ENCODE measurements around the gene RET. TPM values are rescaled to one million over a fixed set of nuclear protein-coding genes. Genes with fewer than 3 reads are reported as not detected.

Gene RET
- total RNA-seq, 1 experiment from 2014 or later, result not detected

- H3K36me3 ChIP-seq, result no peaks in the 10 kb centered on the region
- no peak overlapping the region for H3K4me3 ChIP-seq
- DNase-seq, result no peak
These were observed 50.6 kb downstream of the RET start for GRCh38 chr10:43127442-43127841.

GRCh38 chr10:43128331-43128730 is 51.5 kb downstream of the RET start:
- DNase-seq, result no peak
- no peaks in the 10 kb centered on the region for H3K27me3 ChIP-seq

More at GRCh38 chr10:43127442-43127841, 50.6 kb downstream of the RET start:
- H3K9me3 ChIP-seq, result no peaks in the 10 kb centered on the region
- no peaks in the 10 kb centered on the region for H3K27me3 ChIP-seq

GRCh38 chr10:43128958-43129706 is 52.3 kb downstream of the RET start:
- H3K36me3 ChIP-seq, result no peaks in the 10 kb centered on the region
- peak; percentile 68 for DNase-seq
- no peaks in the 10 kb centered on the region for H3K9me3 ChIP-seq
- no peaks in the 10 kb centered on the region for H3K27me3 ChIP-seq
- no peak overlapping the region for H3K4me3 ChIP-seq

More at GRCh38 chr10:43128331-43128730, 51.5 kb downstream of the RET start:
- no peaks in the 10 kb centered on the region for H3K9me3 ChIP-seq
- no peak overlapping the region for H3K4me3 ChIP-seq
- no peaks in the 10 kb centered on the region for H3K36me3 ChIP-seq

- H3K4me3 ChIP-seq, result no peak overlapping the region
- H3K36me3 ChIP-seq, result no peaks in the 10 kb centered on the region
- H3K9me3 ChIP-seq, result no peaks in the 10 kb centered on the region
- no peak for DNase-seq
- H3K27me3 ChIP-seq, result no peaks in the 10 kb centered on the region
These were observed 53.9 kb downstream of the RET start for GRCh38 chr10:43130770-43131171.

- Histone ChIP-seq H3K27me3 (no peaks in the 10 kb centered on the region), H3K36me3 (no peaks in the 10 kb centered on the region), H3K4me3 (no peak overlapping the region), H3K9me3 (no peaks in the 10 kb centered on the region)
- DNase-seq, result no peak
These were observed 54.4 kb downstream of the RET start for GRCh38 chr10:43131256-43131655.

- DNase-seq, result no peak
- Histone ChIP-seq H3K36me3 (no peaks in the 10 kb centered on the region), H3K4me3 (no peak overlapping the region), H3K27me3 (no peaks in the 10 kb centered on the region), H3K9me3 (no peaks in the 10 kb centered on the region)
These were observed 55.0 kb downstream of the RET start for GRCh38 chr10:43131906-43132305.

- no peak overlapping the region for H3K4me3 ChIP-seq
- no peaks in the 10 kb centered on the region for H3K27me3 ChIP-seq
- no peak for DNase-seq
- no peaks in the 10 kb centered on the region for H3K36me3 ChIP-seq
- no peaks in the 10 kb centered on the region for H3K9me3 ChIP-seq
These were observed 56.3 kb downstream of the RET start for GRCh38 chr10:43132867-43133787.

- no peak overlapping the region for H3K4me3 ChIP-seq
- DNase-seq, result no peak
- H3K27me3 ChIP-seq, result no peaks in the 10 kb centered on the region
These were observed 57.4 kb downstream of the RET start for GRCh38 chr10:43134126-43134905.

GRCh38 chr10:43135064-43135463 is 58.2 kb downstream of the RET start:
- no peak overlapping the region for H3K4me3 ChIP-seq
- no peaks in the 10 kb centered on the region for H3K36me3 ChIP-seq
- no peak for DNase-seq
- no peaks in the 10 kb centered on the region for H3K27me3 ChIP-seq
- no peaks in the 10 kb centered on the region for H3K9me3 ChIP-seq

More at GRCh38 chr10:43134126-43134905, 57.4 kb downstream of the RET start:
- H3K36me3 ChIP-seq, result no peaks in the 10 kb centered on the region
- no peaks in the 10 kb centered on the region for H3K9me3 ChIP-seq

- H3K4me3 ChIP-seq, result no peak overlapping the region
- no peaks in the 10 kb centered on the region for H3K9me3 ChIP-seq
- no peak for DNase-seq
- no peaks in the 10 kb centered on the region for H3K36me3 ChIP-seq
- no peaks in the 10 kb centered on the region for H3K27me3 ChIP-seq
These were observed 58.8 kb downstream of the RET start for GRCh38 chr10:43135656-43136055.

GRCh38 chr10:43136432-43136831 is 59.6 kb downstream of the RET start:
- H3K9me3 ChIP-seq, result no peaks in the 10 kb centered on the region
- DNase-seq, result no peak
- no peak overlapping the region for H3K4me3 ChIP-seq
- no peaks in the 10 kb centered on the region for H3K27me3 ChIP-seq
- no peaks in the 10 kb centered on the region for H3K36me3 ChIP-seq

- Histone ChIP-seq H3K4me3 (peak overlapping the region; percentile 94), H3K9me3 (no peaks in the 10 kb centered on the region), H3K36me3 (no peaks in the 10 kb centered on the region), H3K27me3 (no peaks in the 10 kb centered on the region)
- DNase-seq, result peak; percentile 77
These were observed 60.3 kb downstream of the RET start for GRCh38 chr10:43136995-43137716.

GRCh38 chr10:43137717-43138020 is 60.8 kb downstream of the RET start:
- H3K27me3 ChIP-seq, result no peaks in the 10 kb centered on the region
- DNase-seq, result peak; percentile 65
- H3K4me3 ChIP-seq, result peak overlapping the region; percentile 94
- no peaks in the 10 kb centered on the region for H3K9me3 ChIP-seq
- no peaks in the 10 kb centered on the region for H3K36me3 ChIP-seq

GRCh38 chr10:43138021-43138756 is 61.3 kb downstream of the RET start, which contains the start of gene CSGALNACT2:
Gene CSGALNACT2, plus strand, starts transcription at chr10:43138445. Its CDS starts 16,705 bp downstream, at chr10:43155150.
- Histone ChIP-seq H3K36me3 (no peaks in the 10 kb centered on the region), H3K4me3 (peak within 1 kb of the TSS; percentile 94), H3K9me3 (no peaks in the 10 kb centered on the region), H3K27me3 (no peaks in the 10 kb centered on the region)
- DNase-seq, result peak; percentile 91

GRCh38 chr10:43138757-43139241 is 61.9 kb downstream of the RET start:
- Histone ChIP-seq H3K36me3 (no peaks in the 10 kb centered on the region), H3K9me3 (no peaks in the 10 kb centered on the region), H3K4me3 (peak overlapping the region; percentile 94), H3K27me3 (no peaks in the 10 kb centered on the region)
- DNase-seq, result peak; percentile 18
